ENCODE results near the gene EEFSEC. TPM values are rescaled to one million over a fixed set of nuclear protein-coding genes. Genes with fewer than 3 reads are reported as not detected.

EEFSEC gene
- total RNA-seq, 2 experiments from 2014 or later = 17.7 to 25.3 TPM

GRCh38 chr3:128199110-128199509 lies 45.8 kb downstream of the EEFSEC start:
- no peak overlapping the region for H3K4me2 ChIP-seq (ENCODE audit: low read length)
- no peak for DNase-seq (ENCODE audit: low spot score)
- no peaks in the 10 kb centered on the region for H3K9me3 ChIP-seq (ENCODE audit: low read length)
- BruUV-seq (replicated peaks) = no TSS peak
- H3K4me1 ChIP-seq (ENCODE audit: insufficient read depth, low read length, poor library complexity, severe bottlenecking) = peaks cover 5% of the 10 kb centered on the region
- no peak overlapping the region for H2AFZ ChIP-seq (ENCODE audit: low read length)
- H3K4me3 ChIP-seq (ENCODE audit: low read depth, low read length, poor library complexity, severe bottlenecking) = no peak overlapping the region
- no peaks in the 10 kb centered on the region; the same call in 1 of the 2 replicates for H3K36me3 ChIP-seq (ENCODE audit: insufficient read depth, low read length)
- no peak for TF ChIP-seq EZH2phosphoT487 (IDR thresholded peaks at IDR 0.05; ENCODE audit: borderline replicate concordance, low read depth, low read length)
- no peak for TF ChIP-seq CTCF (conservative IDR thresholded peaks at IDR 0.05; ENCODE audit: low read length)
- H3K79me2 ChIP-seq (ENCODE audit: insufficient read depth, low read depth, low read length) = no peaks in the 10 kb centered on the region
- no peak overlapping the region for H3K27ac ChIP-seq (ENCODE audit: low read depth, low read length, poor library complexity, severe bottlenecking)
- no peaks in the 10 kb centered on the region for H4K20me1 ChIP-seq (ENCODE audit: insufficient read depth, low read length)
- H3K9me2 ChIP-seq (ENCODE audit: insufficient read depth, low read length) = no peaks in the 10 kb centered on the region
- intact Hi-C loops (cut with micrococcal nuclease; ENCODE audit: unreplicated experiment) = no loop called here
- POLR2A ChIA-PET = no interaction called here
- CTCF ChIA-PET (ENCODE audit: unreplicated experiment) = no interaction called here

GRCh38 chr3:128201158-128201755 lies 48.0 kb downstream of the EEFSEC start:
- H4K20me1 ChIP-seq (ENCODE audit: insufficient read depth, low read length) = no peaks in the 10 kb centered on the region
- ChIA-PET CTCF (ENCODE audit: unreplicated experiment) (no interaction called here), POLR2A (interaction anchor here (2.0 kb wide), 1 partner anchor 11 kb away, joined by 8 read pairs; no protein-coding TSS in a partner anchor)
- intact Hi-C loops (cut with micrococcal nuclease; ENCODE audit: unreplicated experiment) = no loop called here
- no peak overlapping the region for H3K4me2 ChIP-seq (ENCODE audit: low read length)
- DNase-seq (ENCODE audit: low spot score) = no peak
- TF ChIP-seq CTCF (conservative IDR thresholded peaks at IDR 0.05; ENCODE audit: low read length) (no peak), EZH2phosphoT487 (IDR thresholded peaks at IDR 0.05; ENCODE audit: borderline replicate concordance, low read depth, low read length) (no peak)
- no peaks in the 10 kb centered on the region for H3K9me2 ChIP-seq (ENCODE audit: insufficient read depth, low read length)
- no TSS peak for BruUV-seq (replicated peaks)
- H3K27ac ChIP-seq (ENCODE audit: low read depth, low read length, poor library complexity, severe bottlenecking) = no peak overlapping the region
- no peak overlapping the region for H2AFZ ChIP-seq (ENCODE audit: low read length)
- no peaks in the 10 kb centered on the region for H3K79me2 ChIP-seq (ENCODE audit: insufficient read depth, low read depth, low read length)
- H3K4me3 ChIP-seq (ENCODE audit: low read depth, low read length, poor library complexity, severe bottlenecking) = no peak overlapping the region
- H3K36me3 ChIP-seq (ENCODE audit: insufficient read depth, low read length) = no peaks in the 10 kb centered on the region; the same call in 1 of the 2 replicates
- H3K4me1 ChIP-seq (ENCODE audit: insufficient read depth, low read length, poor library complexity, severe bottlenecking) = no peaks in the 10 kb centered on the region
- H3K9me3 ChIP-seq (ENCODE audit: low read length) = no peaks in the 10 kb centered on the region

- no peaks in the 10 kb centered on the region for H3K4me1 ChIP-seq (ENCODE audit: insufficient read depth, low read length, poor library complexity, severe bottlenecking)
- no peaks in the 10 kb centered on the region; the same call in 1 of the 2 replicates for H3K36me3 ChIP-seq (ENCODE audit: insufficient read depth, low read length)
- BruUV-seq (replicated peaks) = no TSS peak
- intact Hi-C loops (cut with micrococcal nuclease; ENCODE audit: unreplicated experiment) = no loop called here
- H3K79me2 ChIP-seq (ENCODE audit: insufficient read depth, low read depth, low read length) = no peaks in the 10 kb centered on the region
- ChIA-PET CTCF (ENCODE audit: unreplicated experiment) (no interaction called here), POLR2A (interaction anchor here (1.5 kb wide), 1 partner anchor 49 kb away, joined by 3 read pairs; no protein-coding TSS in a partner anchor)
- no peak overlapping the region for H3K4me2 ChIP-seq (ENCODE audit: low read length)
- no peaks in the 10 kb centered on the region for H3K9me3 ChIP-seq (ENCODE audit: low read length)
- no peak overlapping the region for H2AFZ ChIP-seq (ENCODE audit: low read length)
- H3K4me3 ChIP-seq (ENCODE audit: low read depth, low read length, poor library complexity, severe bottlenecking) = no peak overlapping the region
- no peaks in the 10 kb centered on the region for H4K20me1 ChIP-seq (ENCODE audit: insufficient read depth, low read length)
- no peak for DNase-seq (ENCODE audit: low spot score)
- H3K27ac ChIP-seq (ENCODE audit: low read depth, low read length, poor library complexity, severe bottlenecking) = no peak overlapping the region
- TF ChIP-seq EZH2phosphoT487 (IDR thresholded peaks at IDR 0.05; ENCODE audit: borderline replicate concordance, low read depth, low read length) = no peak
- no peak for TF ChIP-seq CTCF (conservative IDR thresholded peaks at IDR 0.05; ENCODE audit: low read length)
- no peaks in the 10 kb centered on the region for H3K9me2 ChIP-seq (ENCODE audit: insufficient read depth, low read length)
These were observed 49.9 kb downstream of the EEFSEC start for GRCh38 chr3:128203169-128203568.

Measured in OCI-LY7 (cell line).